Chondrocyte (in vitro differentiated cells): ENCODE results near the gene PCBP1. TPM values are rescaled to one million over a fixed set of nuclear protein-coding genes. Genes with fewer than 3 reads are reported as not detected.

Source experiments
- DNase-seq: peaks from one replicate; pipeline ENCODE4 v3.0.0; 2021; ENCODE audit warnings: mixed read lengths, low spot score
- H3K27ac Mint-ChIP-seq: one replicate; pipeline ENCODE4 v1.8.0; 2021; ENCODE audit warnings: mild to moderate bottlenecking, moderate library complexity, mixed read lengths; ENCODE audit not compliant: unreplicated experiment
- H3K27me3 Mint-ChIP-seq: 2 replicates; pipeline ENCODE4 v1.8.0; 2021; ENCODE audit warnings: low read depth, mixed read lengths
- H3K36me3 Mint-ChIP-seq: 2 replicates; pipeline ENCODE4 v1.8.0; 2021; ENCODE audit warnings: low read depth, mixed read lengths
- H3K4me1 Mint-ChIP-seq: 2 replicates; pipeline ENCODE4 v1.8.0; 2021; ENCODE audit warnings: low read depth, mild to moderate bottlenecking, mixed read lengths
- H3K4me3 Mint-ChIP-seq: one replicate; pipeline ENCODE4 v1.8.0; 2021; ENCODE audit warnings: mild to moderate bottlenecking, moderate library complexity, mixed read lengths; ENCODE audit not compliant: unreplicated experiment
- H3K9me3 Mint-ChIP-seq: 2 replicates; pipeline ENCODE4 v1.8.0; 2021; ENCODE audit warnings: low read depth, mixed read lengths
- total RNA-seq: library from RNA; stranded (reverse); gene quantifications from 3 replicates; pipeline ENCODE4 v1.2.1, GENCODE V29; 2021
- TF ChIP-seq, protein P1 (sequence below): fragments of 200-600 bp; sonication (generic); IDR thresholded peaks from 2 replicates; pipeline ENCODE4 v1.5.0; 2021; ENCODE audit warnings: antibody characterized with exemption, mild to moderate bottlenecking, moderate library complexity

The PCBP1 gene
- total RNA-seq, 1 donor from 2014 or later, result 220 TPM

DNA sequence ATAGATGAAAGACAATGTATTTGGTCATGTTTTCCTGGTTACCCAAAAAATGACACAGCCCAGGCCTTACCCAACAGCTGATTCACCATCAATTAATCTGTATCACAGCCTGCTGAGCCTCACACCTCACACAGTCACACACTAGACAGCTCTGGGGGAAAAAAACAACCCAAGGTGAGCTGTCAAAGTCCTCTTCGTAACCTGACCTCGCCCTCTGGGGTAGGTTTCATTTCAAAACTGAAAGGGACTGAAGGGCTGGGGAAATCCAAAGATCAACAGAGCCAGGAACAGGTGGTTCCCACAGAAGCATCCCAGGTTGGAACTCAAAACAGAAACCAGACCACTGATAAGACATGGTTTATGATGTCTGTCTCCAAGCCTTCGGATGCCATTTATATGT, 18.2 kb upstream of the PCBP1 start:
- TF ChIP-seq, protein P1, sequence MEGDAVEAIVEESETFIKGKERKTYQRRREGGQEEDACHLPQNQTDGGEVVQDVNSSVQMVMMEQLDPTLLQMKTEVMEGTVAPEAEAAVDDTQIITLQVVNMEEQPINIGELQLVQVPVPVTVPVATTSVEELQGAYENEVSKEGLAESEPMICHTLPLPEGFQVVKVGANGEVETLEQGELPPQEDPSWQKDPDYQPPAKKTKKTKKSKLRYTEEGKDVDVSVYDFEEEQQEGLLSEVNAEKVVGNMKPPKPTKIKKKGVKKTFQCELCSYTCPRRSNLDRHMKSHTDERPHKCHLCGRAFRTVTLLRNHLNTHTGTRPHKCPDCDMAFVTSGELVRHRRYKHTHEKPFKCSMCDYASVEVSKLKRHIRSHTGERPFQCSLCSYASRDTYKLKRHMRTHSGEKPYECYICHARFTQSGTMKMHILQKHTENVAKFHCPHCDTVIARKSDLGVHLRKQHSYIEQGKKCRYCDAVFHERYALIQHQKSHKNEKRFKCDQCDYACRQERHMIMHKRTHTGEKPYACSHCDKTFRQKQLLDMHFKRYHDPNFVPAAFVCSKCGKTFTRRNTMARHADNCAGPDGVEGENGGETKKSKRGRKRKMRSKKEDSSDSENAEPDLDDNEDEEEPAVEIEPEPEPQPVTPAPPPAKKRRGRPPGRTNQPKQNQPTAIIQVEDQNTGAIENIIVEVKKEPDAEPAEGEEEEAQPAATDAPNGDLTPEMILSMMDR, result no peak
- DNase-seq, result no peak
- Mint-ChIP-seq H3K27me3 (no peaks in the 10 kb centered on the region), H3K27ac (no peak overlapping the region), H3K4me1 (peaks cover 20% of the 10 kb centered on the region), H3K9me3 (no peaks in the 10 kb centered on the region), H3K4me3 (no peak overlapping the region), H3K36me3 (peaks cover 18% of the 10 kb centered on the region)

DNA sequence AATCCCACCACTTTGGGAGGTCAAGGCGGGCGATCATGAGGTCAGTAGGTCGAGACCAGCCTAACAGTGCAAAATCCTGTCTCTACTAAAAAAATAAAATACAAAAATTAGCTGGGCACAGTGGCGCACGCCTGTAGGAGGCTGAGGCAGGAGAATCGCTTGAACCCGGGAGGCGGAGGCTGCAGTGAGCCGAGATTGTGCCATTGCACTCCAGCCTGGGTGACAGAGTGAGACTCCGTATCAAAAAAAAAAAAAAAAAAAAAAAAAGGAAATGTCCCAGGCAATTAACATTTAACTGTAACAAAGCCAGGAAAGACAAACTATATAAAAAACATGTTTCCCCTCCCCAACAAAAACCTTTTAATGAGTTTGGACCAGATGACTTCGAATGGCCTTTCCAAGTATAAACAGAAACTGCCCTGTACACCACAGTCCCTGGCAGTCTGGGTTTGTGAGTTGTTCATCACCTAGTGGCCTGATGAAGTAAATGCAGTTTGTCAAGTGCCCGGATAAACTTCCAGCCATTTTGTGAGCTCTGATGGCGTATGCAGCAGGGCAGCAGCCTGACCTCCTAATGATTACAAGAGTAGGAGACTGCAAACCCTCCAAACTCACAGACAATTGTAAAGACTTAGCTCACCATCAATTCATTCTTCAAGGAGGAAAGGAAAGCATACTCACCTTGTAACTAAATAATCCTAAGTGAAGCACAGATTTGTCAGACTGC, 16.6 kb upstream of the PCBP1 start:
- Mint-ChIP-seq H3K4me1 (peaks cover 20% of the 10 kb centered on the region), H3K36me3 (peaks cover 18% of the 10 kb centered on the region), H3K4me3 (no peak overlapping the region), H3K9me3 (no peaks in the 10 kb centered on the region), H3K27me3 (no peaks in the 10 kb centered on the region), H3K27ac (peak overlapping the region; percentile 86)
- TF ChIP-seq, protein P1, result peak; percentile 86
- no peak for DNase-seq

DNA sequence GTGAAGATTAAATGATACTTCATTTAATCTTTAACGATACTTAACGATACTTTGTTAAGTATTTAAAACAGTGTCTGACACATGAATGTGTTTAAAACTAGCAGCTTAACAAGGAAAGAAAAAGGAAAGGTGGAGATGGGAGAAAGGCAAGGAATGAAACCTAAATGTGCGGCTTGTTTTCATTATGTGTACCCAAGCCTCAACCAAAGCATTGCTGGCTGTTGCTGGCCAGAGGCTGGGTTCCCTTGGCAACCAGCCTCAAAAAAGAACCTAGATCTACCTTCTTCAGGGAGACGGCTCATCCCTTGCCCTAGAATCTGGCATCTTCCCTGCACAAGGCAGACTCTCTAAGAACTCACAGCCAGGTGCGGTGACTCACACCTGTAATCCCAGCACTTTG, 13.8 kb upstream of the PCBP1 start:
- Mint-ChIP-seq H3K27ac (no peak overlapping the region), H3K9me3 (no peaks in the 10 kb centered on the region), H3K36me3 (peaks cover 8% of the 10 kb centered on the region), H3K27me3 (no peaks in the 10 kb centered on the region), H3K4me1 (peaks cover 20% of the 10 kb centered on the region), H3K4me3 (no peak overlapping the region)
- TF ChIP-seq, protein P1, result no peak
- no peak for DNase-seq

DNA sequence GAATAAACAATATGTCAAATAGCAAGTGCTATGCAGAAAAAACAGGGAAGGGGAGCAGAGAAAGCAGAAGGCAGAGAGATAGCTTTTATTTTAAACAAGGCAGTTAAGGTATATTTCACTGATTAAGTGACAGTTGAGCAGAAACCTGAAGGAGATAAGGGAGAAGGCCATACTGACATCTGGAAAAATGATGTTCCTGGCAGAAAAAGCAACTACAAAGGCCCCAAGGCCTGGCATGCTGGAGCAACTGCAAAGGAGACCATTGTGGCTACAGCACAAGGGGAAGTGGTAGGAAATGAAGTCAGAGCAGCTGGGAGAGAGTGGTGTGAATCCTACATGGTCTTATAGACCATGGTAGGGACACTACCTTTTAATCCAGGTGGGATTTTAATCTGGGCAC, 8.9 kb upstream of the PCBP1 start:
- TF ChIP-seq, protein P1, result no peak
- no peak overlapping the region for H3K27ac Mint-ChIP-seq
- DNase-seq, result no peak
- H3K4me3 Mint-ChIP-seq, result no peak overlapping the region
- peaks cover 16% of the 10 kb centered on the region for H3K36me3 Mint-ChIP-seq
- H3K4me1 Mint-ChIP-seq, result no peaks in the 10 kb centered on the region
- no peaks in the 10 kb centered on the region for H3K27me3 Mint-ChIP-seq
- no peaks in the 10 kb centered on the region for H3K9me3 Mint-ChIP-seq

DNA sequence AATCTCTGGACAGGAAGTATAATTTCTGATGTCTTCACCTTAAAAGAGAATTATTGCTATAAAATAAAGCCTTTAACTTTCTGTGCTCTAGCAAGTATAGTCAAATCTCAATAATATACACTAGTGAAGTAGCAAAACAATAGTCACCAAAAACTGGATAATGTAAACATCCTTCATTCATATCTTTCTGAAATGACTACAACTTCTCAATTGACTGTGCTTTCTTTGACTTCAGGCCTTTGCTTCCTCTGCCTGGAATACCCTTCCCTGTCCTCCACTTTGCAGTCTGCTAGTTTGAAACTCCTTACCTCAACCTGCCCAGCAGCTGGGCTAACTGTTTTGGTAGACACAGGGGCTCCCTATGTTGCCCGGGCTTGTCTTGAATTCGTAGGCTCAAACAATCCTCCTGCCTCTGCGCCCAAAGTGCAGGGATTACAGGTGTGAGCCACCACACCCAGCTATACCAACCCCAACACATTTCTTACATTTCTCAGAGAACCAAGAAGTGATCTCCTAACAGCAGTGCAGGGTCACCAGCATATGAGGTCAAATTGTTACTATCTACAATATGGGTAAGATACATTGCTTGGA, 6.6 kb upstream of the PCBP1 start:
- Mint-ChIP-seq H3K9me3 (no peaks in the 10 kb centered on the region), H3K27ac (no peak overlapping the region), H3K36me3 (peaks cover 16% of the 10 kb centered on the region), H3K4me1 (peaks cover 16% of the 10 kb centered on the region), H3K27me3 (no peaks in the 10 kb centered on the region), H3K4me3 (no peak overlapping the region)
- TF ChIP-seq, protein P1, result no peak
- DNase-seq, result peak; percentile 21
